NOMO-1 treated with DMSO at 0.1 percent for 48 hours (cell line): Measurements from ENCODE around the gene MED25.
"Not testable (repeated sequence)": the region's sequence is repeated elsewhere in the genome, so short reads cannot be mapped to it uniquely, and the experiment has no call there.

Source experiments
- DNase-seq: peaks from one replicate; lab custom pipeline; 2025; ENCODE audit not compliant: unreplicated experiment; lab: John Stamatoyannopoulos, UW

MED25 gene

GRCh38 chr19:49812997-49813861 lies 4.9 kb upstream of the MED25 start, which contains the start of gene FUZ:
FUZ (minus strand) TSS chr19:49813292; CDS start chr19:49813106, 186 bp downstream.
- DNase-seq, result peak; percentile 97

DNA sequence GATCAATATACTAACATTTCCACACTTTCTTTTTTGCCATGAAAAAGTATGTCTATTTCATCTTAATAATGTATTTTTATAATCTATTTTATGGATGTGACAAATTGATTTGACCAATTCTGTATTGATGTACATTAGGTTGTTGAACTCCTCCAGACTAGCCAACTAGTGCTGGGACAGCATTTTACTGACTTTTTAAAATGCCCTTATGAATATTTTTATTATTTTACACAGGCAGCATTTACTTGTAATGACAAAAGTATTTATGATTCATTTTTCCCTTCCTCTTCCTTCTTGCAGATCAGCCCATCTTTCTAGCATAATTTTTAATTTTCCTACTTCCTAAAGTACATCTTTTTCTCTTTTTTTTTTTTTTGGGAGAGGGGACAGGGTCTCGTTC lies 4.1 kb upstream of the MED25 start:
- no peak for DNase-seq

DNA sequence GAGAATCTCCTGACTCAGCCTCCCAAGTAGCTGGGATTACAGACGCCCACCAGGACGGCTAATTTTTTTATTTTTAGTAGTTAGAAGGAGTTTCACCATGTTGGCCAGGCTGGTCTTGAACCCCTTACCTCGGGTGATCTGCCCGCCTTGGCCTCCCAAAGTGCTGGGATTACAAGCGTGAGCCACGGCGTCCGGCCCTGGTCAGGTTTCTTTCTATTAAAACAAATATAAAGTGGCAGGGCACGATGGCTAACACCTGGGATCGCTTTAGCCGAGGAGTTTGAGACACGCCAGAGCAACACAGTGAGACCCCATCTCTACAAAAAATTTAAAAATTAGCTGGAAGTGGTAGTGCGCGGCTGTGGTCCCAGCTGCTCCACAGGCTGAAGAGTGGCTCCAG lies 1.5 kb upstream of the MED25 start:
- no peak for DNase-seq

DNA sequence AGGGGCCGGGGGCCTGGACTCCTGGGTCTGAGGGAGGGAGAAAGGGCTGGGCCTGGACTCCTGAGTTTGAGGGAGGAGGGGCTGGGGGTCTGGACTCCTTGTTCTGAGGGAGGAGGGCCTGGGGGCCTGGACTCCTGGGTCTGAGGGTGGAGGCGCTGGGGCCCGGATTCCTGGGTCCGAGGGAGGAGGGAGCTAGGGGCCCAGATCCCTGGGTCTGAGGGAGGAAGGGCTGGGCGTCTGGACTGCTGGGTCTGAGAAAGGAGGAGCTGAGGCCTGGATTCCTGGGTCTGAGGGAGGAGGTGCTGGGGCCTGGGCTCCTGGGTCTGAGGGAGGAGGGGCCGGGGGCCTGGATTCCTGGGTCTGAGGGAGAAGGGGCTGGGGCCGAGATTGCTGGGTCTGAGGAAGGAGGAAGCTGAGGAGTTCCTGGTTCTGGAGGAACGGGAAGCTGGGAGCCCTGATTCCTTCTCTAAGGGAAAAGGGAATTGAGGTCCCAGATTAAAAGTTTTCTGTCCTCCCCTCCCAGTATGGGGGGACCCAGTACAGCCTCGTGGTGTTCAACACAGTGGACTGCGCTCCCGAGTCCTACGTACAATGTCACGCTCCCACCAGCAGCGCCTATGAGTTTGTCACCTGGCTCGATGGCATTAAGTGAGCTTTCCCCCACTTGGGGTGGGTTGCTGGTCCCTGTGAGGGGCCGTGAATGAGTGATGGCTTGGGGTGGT lies 721 bp downstream of the MED25 start:
- no peak for DNase-seq

DNA sequence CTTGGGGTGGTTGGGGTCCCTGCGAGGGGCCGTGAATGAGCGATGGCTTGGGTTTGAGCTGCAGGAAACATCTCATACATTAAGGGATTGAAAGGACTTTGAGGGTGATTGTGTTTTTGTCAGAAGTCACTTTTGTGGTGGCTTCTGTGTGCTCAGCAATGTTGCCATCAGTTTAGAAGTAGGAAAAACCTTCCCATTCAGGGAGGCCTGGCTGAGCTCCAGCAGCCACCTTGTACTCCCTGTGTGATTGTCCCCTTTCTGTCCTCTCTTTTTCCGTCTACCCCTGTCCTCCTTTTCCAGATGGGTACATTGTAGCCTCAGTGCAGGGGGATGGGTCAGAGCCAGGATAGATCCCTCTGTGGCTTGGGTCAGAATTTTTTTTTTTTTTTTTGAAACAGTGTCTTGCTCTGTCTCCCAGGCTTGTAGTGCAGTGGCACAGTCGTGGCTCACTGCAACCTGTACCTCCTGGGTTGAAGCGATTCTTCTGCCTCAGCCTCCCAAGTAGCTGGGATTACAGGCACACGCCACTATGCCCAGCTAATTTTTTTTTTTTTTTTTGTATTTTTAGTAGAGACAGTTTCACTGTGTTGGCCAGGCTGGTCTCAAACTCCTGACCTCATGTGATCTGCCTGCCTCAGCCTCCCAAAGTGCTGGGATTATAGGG lies 1.5 kb downstream of the MED25 start:
- not testable (repeated sequence) for DNase-seq

DNA sequence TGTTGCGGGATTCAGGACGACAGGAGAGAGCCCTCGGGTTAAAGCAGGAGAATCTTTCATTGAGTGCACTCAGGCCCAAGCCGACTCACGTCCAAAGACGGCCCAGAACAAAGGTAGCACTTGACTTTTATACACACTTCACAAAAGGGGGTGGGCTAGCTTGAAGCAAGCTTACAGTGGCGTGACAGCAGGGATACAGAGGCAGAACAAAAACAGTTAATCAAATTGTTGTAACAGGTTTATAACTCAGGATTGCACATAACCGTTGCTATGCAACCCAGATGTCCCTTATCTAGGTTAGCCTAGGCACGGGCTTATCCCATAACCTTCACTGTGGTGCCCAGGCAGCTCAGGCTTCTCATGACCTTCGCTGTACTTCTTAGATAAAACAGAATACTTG lies 2.0 kb downstream of the MED25 start:
- DNase-seq, result no peak

- DNase-seq, result no peak
Measured at GRCh38 chr19:49823472-49823871, 5.4 kb downstream of the MED25 start.

DNA sequence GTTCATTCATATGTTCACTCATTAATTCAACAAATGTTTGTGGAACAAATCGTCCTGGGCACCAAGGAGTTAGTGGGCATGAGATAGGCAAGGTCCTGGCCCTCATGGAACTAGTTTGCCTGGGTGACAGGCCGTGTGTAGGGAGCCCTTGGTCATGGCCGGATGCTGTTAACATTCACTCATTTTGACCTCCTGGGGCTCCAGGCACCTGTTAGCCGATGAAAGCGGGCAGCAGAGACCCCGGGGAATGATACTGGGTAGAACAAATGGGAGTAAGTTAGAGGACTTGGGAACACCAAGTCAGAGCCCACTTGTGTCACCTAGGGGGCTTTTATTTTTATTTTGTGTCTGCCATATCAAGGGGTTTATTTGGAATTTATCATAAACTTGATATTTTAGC lies 6.6 kb downstream of the MED25 start:
- no peak for DNase-seq

DNA sequence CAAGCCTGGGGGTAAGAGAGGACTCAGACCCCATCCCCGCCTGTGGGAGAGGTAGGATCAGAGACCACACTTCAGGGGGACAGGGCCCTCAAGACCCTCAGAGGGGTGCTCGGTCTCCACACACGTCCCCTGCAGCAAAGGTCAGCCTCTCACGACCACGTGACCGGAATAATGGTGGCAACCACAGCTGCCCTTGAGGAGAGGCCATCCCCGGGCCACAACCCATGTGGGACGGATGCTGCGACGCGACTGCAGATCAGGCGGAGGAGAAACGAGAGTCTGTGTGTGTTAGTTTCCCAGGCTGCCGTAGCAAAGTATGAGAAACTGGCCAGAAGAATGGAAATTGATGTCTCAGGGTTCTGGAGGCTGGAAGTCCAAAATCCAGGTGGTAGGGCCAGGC lies 8.9 kb downstream of the MED25 start:
- DNase-seq, result no peak

GRCh38 chr19:49829200-49829599 lies 11.1 kb downstream of the MED25 start:
- DNase-seq, result no peak

DNA sequence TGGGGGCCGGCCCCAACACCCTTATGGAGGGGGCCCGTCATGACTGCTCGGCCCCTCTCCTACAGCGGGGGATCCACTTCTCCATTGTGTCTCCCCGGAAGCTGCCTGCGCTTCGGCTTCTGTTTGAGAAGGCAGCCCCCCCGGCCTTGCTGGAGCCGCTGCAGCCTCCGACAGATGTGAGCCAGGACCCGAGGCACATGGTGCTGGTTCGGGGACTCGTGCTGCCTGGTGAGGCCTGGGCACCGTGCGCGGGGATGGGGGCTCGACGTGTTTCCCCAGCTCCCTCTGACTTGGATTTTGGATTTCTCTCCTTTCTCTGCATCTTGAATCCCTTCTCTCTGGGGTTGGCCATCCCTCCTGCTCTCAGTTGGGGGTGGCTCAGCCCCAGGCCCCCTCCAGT lies 11.6 kb downstream of the MED25 start:
- DNase-seq, result no peak

DNA sequence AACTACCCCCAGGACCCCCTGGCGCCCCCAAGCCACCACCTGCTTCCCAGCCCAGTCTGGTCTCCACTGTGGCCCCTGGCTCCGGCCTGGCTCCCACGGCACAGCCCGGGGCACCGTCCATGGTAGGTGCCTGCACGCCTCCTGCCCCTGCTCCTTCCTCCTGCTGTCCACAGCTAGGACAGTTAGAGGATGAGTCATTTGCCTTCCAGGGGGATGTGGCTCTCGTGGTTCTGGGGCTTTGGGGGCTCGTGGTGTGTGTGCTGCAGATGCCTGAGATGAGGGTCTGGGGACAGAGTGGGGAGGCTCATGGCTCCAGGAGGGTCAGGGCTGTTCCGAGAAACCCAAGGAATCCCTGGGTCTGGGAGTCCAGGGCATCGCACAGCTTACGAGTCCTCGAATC lies 12.7 kb downstream of the MED25 start:
- DNase-seq, result no peak

GRCh38 chr19:49831592-49831991 lies 13.5 kb downstream of the MED25 start:
- DNase-seq, result no peak

DNA sequence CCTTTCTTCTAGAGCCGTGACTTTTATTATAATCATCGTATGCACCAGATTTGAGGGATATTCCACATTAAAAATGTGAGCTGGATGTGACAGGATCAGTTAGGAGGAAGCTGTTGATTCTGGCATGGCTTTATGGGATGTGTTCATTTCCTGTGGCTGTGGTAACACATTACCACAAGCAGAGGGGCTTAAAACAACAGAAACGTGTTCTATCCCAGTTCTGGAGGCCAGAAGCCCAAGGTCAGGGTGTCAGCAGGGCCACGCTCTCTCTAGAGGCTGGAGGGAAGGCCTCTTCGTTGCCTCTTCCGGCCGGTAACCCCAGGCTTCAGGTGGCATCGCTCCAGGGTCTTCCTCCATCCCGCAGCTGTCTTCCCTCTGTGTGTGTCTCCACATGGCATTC lies 14.5 kb downstream of the MED25 start:
- DNase-seq, result peak; percentile 38

DNA sequence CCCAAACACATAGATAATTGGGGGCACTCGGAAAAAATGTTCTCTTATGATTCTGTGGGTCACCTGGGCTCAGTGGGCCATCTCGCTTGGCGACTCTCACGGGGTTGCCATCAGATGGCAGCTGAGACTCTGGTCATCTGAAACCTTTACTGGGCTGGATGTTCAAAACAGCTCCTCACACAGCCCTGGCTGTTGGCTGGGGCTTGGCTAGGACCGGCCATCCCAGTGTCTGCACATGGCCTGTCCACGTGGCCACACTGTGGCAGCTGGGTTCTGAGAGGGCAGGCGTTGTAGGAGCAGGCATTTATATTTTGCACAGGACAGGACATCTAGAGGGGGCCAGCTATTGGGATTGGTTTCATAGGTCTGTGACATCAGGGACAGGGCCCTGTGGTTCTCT lies 15.5 kb downstream of the MED25 start:
- no peak for DNase-seq

GRCh38 chr19:49835562-49835961 lies 17.5 kb downstream of the MED25 start:
- no peak for DNase-seq

- no peak for DNase-seq
Measured at GRCh38 chr19:49836176-49837008, 18.3 kb downstream of the MED25 start.

DNA sequence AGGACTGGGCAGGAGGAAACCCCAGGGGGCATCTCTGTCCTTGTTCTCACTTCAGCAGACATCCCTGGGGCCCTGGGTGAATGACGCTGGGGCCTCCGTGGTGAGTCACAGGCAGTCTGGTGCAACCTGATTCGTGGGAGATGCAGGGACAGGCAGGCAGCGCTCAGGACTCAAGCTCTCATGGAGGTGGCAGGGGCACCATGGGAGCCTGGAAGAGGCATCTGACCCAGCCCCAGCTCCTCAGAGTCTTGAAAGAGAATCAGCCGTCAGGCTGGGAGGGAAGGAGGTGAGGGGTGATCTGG lies 18.9 kb downstream of the MED25 start:
- DNase-seq, result no peak

GRCh38 chr19:49837425-49837824 lies 19.3 kb downstream of the MED25 start:
- no peak for DNase-seq

- no peak for DNase-seq
Measured at GRCh38 chr19:49838885-49839588, 20.9 kb downstream of the MED25 start.

GRCh38 chr19:49839713-49840112 lies 21.6 kb downstream of the MED25 start:
- DNase-seq, result no peak
